Astrocyte (in vitro differentiated cells and primary cell): Measurements from ENCODE around the gene C3orf33. TPM values are rescaled to one million over a fixed set of nuclear protein-coding genes. Genes with fewer than 3 reads are reported as not detected.

Source experiments
- DNase-seq: peaks from one replicate; pipeline ENCODE4 v3.0.0-alpha.2; 2010; ENCODE audit warnings: low read depth
- FAIRE-seq: peaks from 2 replicates; lab custom pipeline; 2011; peaks lifted over from hg19 to GRCh38; lab: Jason Lieb, UNC
- H2AFZ ChIP-seq: 2 replicates; pipeline ENCODE4 v1.6.0; 2012; ENCODE audit warnings: low read depth, low read length, inconsistent platforms
- H3K27ac ChIP-seq: 2 replicates; pipeline ENCODE4 v1.5.1; 2011; ENCODE audit warnings: low read depth, low read length, inconsistent platforms
- H3K27me3 ChIP-seq: 2 replicates; pipeline ENCODE4 v1.6.0; 2011; ENCODE audit warnings: low read length, inconsistent platforms; ENCODE audit not compliant: insufficient read depth
- H3K36me3 ChIP-seq: 2 replicates; pipeline ENCODE4 v1.5.1; 2011; ENCODE audit warnings: low read length, inconsistent platforms; ENCODE audit not compliant: insufficient read depth
- H3K4me1 ChIP-seq: 2 replicates; pipeline ENCODE4 v1.5.1; 2011; ENCODE audit warnings: low read length, inconsistent platforms; ENCODE audit not compliant: insufficient read depth
- H3K4me2 ChIP-seq: 2 replicates; pipeline ENCODE4 v1.6.0; 2012; ENCODE audit warnings: low read length, inconsistent platforms
- H3K4me3 ChIP-seq: 2 replicates; pipeline ENCODE4 v1.5.1; 2011; ENCODE audit warnings: low read depth, mild to moderate bottlenecking, low read length, inconsistent platforms; ENCODE audit not compliant: insufficient read depth
- H3K79me2 ChIP-seq: 2 replicates; pipeline ENCODE4 v1.6.0; 2012; ENCODE audit warnings: mild to moderate bottlenecking, low read length, inconsistent platforms; ENCODE audit not compliant: insufficient read depth
- H3K9ac ChIP-seq: 2 replicates; pipeline ENCODE4 v1.6.0; 2012; ENCODE audit warnings: mild to moderate bottlenecking, low read length, inconsistent platforms
- H3K9me3 ChIP-seq: 2 replicates; pipeline ENCODE4 v1.5.1; 2012; ENCODE audit warnings: low read depth, mild to moderate bottlenecking, low read length, inconsistent platforms; ENCODE audit not compliant: insufficient read depth
- H4K20me1 ChIP-seq: 2 replicates; pipeline ENCODE4 v1.6.0; 2012; ENCODE audit warnings: low read length, inconsistent platforms; ENCODE audit not compliant: insufficient read depth
- H3K27ac Mint-ChIP-seq: one replicate; pipeline ENCODE4 v1.8.0; 2021; ENCODE audit warnings: mild to moderate bottlenecking, mixed read lengths; ENCODE audit not compliant: unreplicated experiment
- H3K27me3 Mint-ChIP-seq: one replicate; pipeline ENCODE4 v1.8.0; 2021; ENCODE audit warnings: low read depth, mixed read lengths; ENCODE audit not compliant: unreplicated experiment
- H3K36me3 Mint-ChIP-seq: one replicate; pipeline ENCODE4 v1.8.0; 2021; ENCODE audit warnings: low read depth, mixed read lengths; ENCODE audit not compliant: unreplicated experiment
- H3K4me1 Mint-ChIP-seq: one replicate; pipeline ENCODE4 v1.8.0; 2021; ENCODE audit warnings: low read depth, mixed read lengths; ENCODE audit not compliant: unreplicated experiment
- H3K4me3 Mint-ChIP-seq: one replicate; pipeline ENCODE4 v1.8.0; 2021; ENCODE audit warnings: mild to moderate bottlenecking, moderate library complexity, mixed read lengths; ENCODE audit not compliant: unreplicated experiment
- H3K9me3 Mint-ChIP-seq: one replicate; pipeline ENCODE4 v1.8.0; 2021; ENCODE audit warnings: mild to moderate bottlenecking, mixed read lengths; ENCODE audit not compliant: unreplicated experiment
- CTCF ChIP-seq: IDR thresholded peaks from 2 replicates; pipeline ENCODE4 v1.5.1; 2011; ENCODE audit warnings: low read depth, mild to moderate bottlenecking, inconsistent platforms, low read length, moderate library complexity; ENCODE audit not compliant: insufficient read depth
- EZH2 ChIP-seq: IDR thresholded peaks from 2 replicates; pipeline ENCODE4 v1.6.1; 2012; ENCODE audit warnings: mild to moderate bottlenecking, low read length, inconsistent platforms; ENCODE audit not compliant: insufficient read depth
- total RNA-seq: library from RNA; stranded (reverse); gene quantifications from 2 replicates; pipeline ENCODE4 v1.2.1, GENCODE V29; 2021

Gene C3orf33
- total RNA-seq, 1 donor from 2014 or later, result 2.4 TPM

- Histone ChIP-seq H3K27me3 (peaks cover 21% of the 10 kb centered on the region), H3K36me3 (no peaks in the 10 kb centered on the region), H2AFZ (no peak overlapping the region), H3K79me2 (no peaks in the 10 kb centered on the region), H3K9ac (no peak overlapping the region), H3K4me3 (no peak overlapping the region), H3K4me1 (peaks cover 3% of the 10 kb centered on the region), H4K20me1 (no peaks in the 10 kb centered on the region), H3K9me3 (no peaks in the 10 kb centered on the region), H3K27ac (no peak overlapping the region), H3K4me2 (no peak overlapping the region)
- H3K9me3 Mint-ChIP-seq, result no peaks in the 10 kb centered on the region
- H3K27ac Mint-ChIP-seq, result no peak overlapping the region
- no peak for TF ChIP-seq CTCF
- TF ChIP-seq EZH2, result no peak
- H3K4me1 Mint-ChIP-seq, result peaks cover 4% of the 10 kb centered on the region
- H3K27me3 Mint-ChIP-seq, result peaks cover 5% of the 10 kb centered on the region
- DNase-seq (no peak), FAIRE-seq (no peak)
- H3K4me3 Mint-ChIP-seq, result no peak overlapping the region
- H3K36me3 Mint-ChIP-seq, result no peaks in the 10 kb centered on the region
Measured at GRCh38 chr3:155738580-155739076, 67.5 kb downstream of the C3orf33 start.

- H3K79me2 ChIP-seq, result no peaks in the 10 kb centered on the region
- TF ChIP-seq EZH2 (no peak), CTCF (no peak)
- H3K9me3 ChIP-seq, result no peaks in the 10 kb centered on the region
- Mint-ChIP-seq H3K4me3 (no peak overlapping the region), H3K4me1 (peaks cover 4% of the 10 kb centered on the region), H3K27ac (no peak overlapping the region), H3K9me3 (no peaks in the 10 kb centered on the region), H3K36me3 (no peaks in the 10 kb centered on the region), H3K27me3 (peaks cover 5% of the 10 kb centered on the region)
- no peak for DNase-seq
- no peaks in the 10 kb centered on the region for H4K20me1 ChIP-seq
- H3K9ac ChIP-seq, result no peak overlapping the region
- peaks cover 15% of the 10 kb centered on the region for H3K27me3 ChIP-seq
- H3K27ac ChIP-seq, result no peak overlapping the region
- H3K4me1 ChIP-seq, result no peaks in the 10 kb centered on the region
- no peak for FAIRE-seq
- no peaks in the 10 kb centered on the region for H3K36me3 ChIP-seq
- H3K4me2 ChIP-seq, result no peak overlapping the region
- H2AFZ ChIP-seq, result peak overlapping the region; percentile 29
- no peak overlapping the region for H3K4me3 ChIP-seq
Measured at GRCh38 chr3:155737844-155738460, 68.1 kb downstream of the C3orf33 start.

- H3K4me1 Mint-ChIP-seq, result peaks cover 4% of the 10 kb centered on the region
- Histone ChIP-seq H2AFZ (no peak overlapping the region), H3K4me1 (no peaks in the 10 kb centered on the region), H3K9ac (no peak overlapping the region), H4K20me1 (no peaks in the 10 kb centered on the region), H3K27ac (no peak overlapping the region), H3K79me2 (no peaks in the 10 kb centered on the region), H3K4me2 (no peak overlapping the region), H3K27me3 (peaks cover 3% of the 10 kb centered on the region), H3K4me3 (no peak overlapping the region), H3K9me3 (no peaks in the 10 kb centered on the region), H3K36me3 (no peaks in the 10 kb centered on the region)
- FAIRE-seq (no peak), DNase-seq (no peak)
- TF ChIP-seq EZH2, result no peak
- no peak for TF ChIP-seq CTCF
- H3K9me3 Mint-ChIP-seq, result no peaks in the 10 kb centered on the region
- H3K4me3 Mint-ChIP-seq, result no peak overlapping the region
- no peak overlapping the region for H3K27ac Mint-ChIP-seq
- no peaks in the 10 kb centered on the region for H3K27me3 Mint-ChIP-seq
- H3K36me3 Mint-ChIP-seq, result no peaks in the 10 kb centered on the region
Measured at GRCh38 chr3:155736381-155736780, 69.7 kb downstream of the C3orf33 start.
